Measurements from ENCODE around the gene C10orf95. TPM values are rescaled to one million over a fixed set of nuclear protein-coding genes. Genes with fewer than 3 reads are reported as not detected.
A peak's percentile ranks its signal among the peaks of the same experiment; 100 is the strongest.

Gene C10orf95
- total RNA-seq, 2 experiments from 2014 or later: 0.20 to 0.36 TPM

- Mint-ChIP-seq H3K4me3 (peak overlapping the region; percentile 85), H3K9me3 (no peaks in the 10 kb centered on the region), H3K36me3 (ENCODE audit: low read depth) (peaks cover 24% of the 10 kb centered on the region), H3K27ac (peak overlapping the region; percentile 91), H3K4me1 (ENCODE audit: low read depth) (peaks cover 46% of the 10 kb centered on the region), H3K27me3 (no peaks in the 10 kb centered on the region)
- intact Hi-C loops (cut with micrococcal nuclease): no loop called here
- POLR2A ChIA-PET: interaction anchor here (0.8 to 8.1 kb wide), 9 partner anchors 12 to 320 kb away, joined by 3 to 102 read pairs (median 6); partner anchors contain the start of genes C10orf95 and FBXL15
- DNase-seq (no peak), ATAC-seq (no peak)
- CTCF ChIA-PET: interaction anchor here (0.8 to 5.1 kb wide), 7 partner anchors 9 to 206 kb away, joined by 3 to 32 read pairs (median 6); partner anchors contain the start of genes C10orf95 and FBXL15
- no peak for TF ChIP-seq CTCF (IDR thresholded peaks at IDR 0.05)
These were observed 16.2 kb downstream of the C10orf95 start for GRCh38 chr10:102435133-102435497.

DNA sequence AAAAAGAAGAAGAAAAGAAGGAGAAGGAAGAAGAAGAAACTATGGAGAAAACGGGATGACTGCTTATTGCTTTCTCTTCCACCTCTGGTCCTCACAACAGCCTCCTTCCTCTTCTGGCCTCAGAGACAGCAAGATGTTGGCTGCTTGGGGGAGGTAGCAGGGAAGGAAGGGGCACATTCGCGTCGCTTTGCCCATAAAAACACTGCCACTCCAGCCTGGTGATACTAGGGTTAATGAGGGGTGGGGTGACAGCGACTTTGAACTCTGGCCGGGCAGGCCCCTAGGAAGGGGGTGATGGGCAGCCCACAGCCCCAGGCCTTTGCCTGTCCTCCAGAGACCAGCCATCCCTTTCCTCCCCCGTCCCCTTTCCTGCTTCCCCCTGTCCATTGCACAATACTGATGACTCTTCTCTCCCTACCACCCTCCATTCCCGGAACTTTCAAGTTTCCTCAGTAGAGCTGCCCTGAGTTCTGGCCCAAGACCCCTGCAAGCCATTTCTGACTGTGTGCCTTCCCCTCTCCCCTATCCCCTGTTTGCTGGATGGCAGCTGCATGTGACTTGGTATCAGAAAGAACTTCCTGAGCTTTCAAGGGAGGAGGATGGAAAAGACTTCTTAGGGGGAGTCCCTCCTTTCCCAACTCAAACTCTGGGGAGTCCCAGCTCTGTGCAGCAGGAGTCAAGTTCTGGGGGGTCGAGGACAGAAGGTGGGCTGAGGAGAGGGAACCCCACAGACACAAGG is 16.8 kb downstream of the C10orf95 start:
- Mint-ChIP-seq H3K27ac (peak overlapping the region; percentile 91), H3K4me1 (ENCODE audit: low read depth) (peaks cover 46% of the 10 kb centered on the region), H3K27me3 (no peaks in the 10 kb centered on the region), H3K36me3 (ENCODE audit: low read depth) (peaks cover 24% of the 10 kb centered on the region), H3K9me3 (no peaks in the 10 kb centered on the region), H3K4me3 (peak overlapping the region; percentile 85)
- no peak for ATAC-seq
- TF ChIP-seq CTCF (IDR thresholded peaks at IDR 0.05): no peak
- intact Hi-C loops (cut with micrococcal nuclease): no loop called here
- DNase-seq: peak; percentile 30
- ChIA-PET POLR2A (interaction anchor here (0.8 to 8.1 kb wide), 9 partner anchors 11 to 319 kb away, joined by 3 to 102 read pairs (median 6); partner anchors contain the start of genes C10orf95 and FBXL15), CTCF (interaction anchor here (0.8 to 5.1 kb wide), 8 partner anchors 8 to 205 kb away, joined by 3 to 32 read pairs (median 8); partner anchors contain the start of genes C10orf95 and FBXL15)

DNA sequence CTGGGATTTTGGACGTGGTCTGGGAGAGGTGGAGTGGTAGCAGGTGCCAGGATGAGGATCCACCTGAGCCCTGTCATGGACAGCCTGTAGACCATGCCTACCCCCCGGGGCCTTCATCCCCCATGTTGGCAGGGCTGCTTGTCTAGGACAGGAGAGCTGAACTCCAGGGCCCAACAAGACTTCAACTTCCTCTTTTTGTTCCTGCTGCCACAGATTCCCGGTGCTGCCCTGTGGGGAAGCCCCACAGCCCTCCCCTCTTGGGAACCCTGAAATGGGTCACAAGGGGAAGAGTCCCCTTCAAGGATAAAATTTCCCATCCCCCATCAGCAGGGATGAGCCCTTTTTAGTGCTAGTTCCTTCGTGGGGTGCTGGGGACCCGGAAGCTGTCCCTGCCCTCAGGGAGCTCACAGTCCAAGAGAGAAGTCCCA is 17.7 kb downstream of the C10orf95 start:
- CTCF ChIA-PET: interaction anchor here (1.5 to 5.1 kb wide), 5 partner anchors 12 to 204 kb away, joined by 4 to 32 read pairs (median 14); partner anchors contain the start of genes C10orf95 and FBXL15
- H3K27ac Mint-ChIP-seq: peak overlapping the region; percentile 74
- intact Hi-C loops (cut with micrococcal nuclease): no loop called here

GRCh38 chr10:102432162-102432950 is 19.0 kb downstream of the C10orf95 start, which contains the start of gene CUEDC2:
CUEDC2 (minus strand) TSS chr10:102432574; CDS start chr10:102425188, 7,386 bp downstream.
- peak within 1 kb of the TSS; percentile 95 for H3K4me3 Mint-ChIP-seq
- ATAC-seq (peak; percentile 93), DNase-seq (peak; percentile 98)
- TF ChIP-seq CTCF (IDR thresholded peaks at IDR 0.05): no peak
- peaks cover 15% of the 10 kb centered on the region for H3K36me3 Mint-ChIP-seq (ENCODE audit: low read depth)
- peaks cover 42% of the 10 kb centered on the region for H3K4me1 Mint-ChIP-seq (ENCODE audit: low read depth)
- no peaks in the 10 kb centered on the region for H3K9me3 Mint-ChIP-seq
- intact Hi-C loops (cut with micrococcal nuclease): no loop called here
- POLR2A ChIA-PET: interaction anchor here (0.6 to 8.1 kb wide), 15 partner anchors 8 to 292 kb away, joined by 3 to 102 read pairs (median 5); partner anchors contain the start of genes C10orf95, FBXL15, GBF1 and SFXN2
- CTCF ChIA-PET: interaction anchor here (0.7 to 5.1 kb wide), 11 partner anchors 11 to 263 kb away, joined by 3 to 32 read pairs (median 4); partner anchors contain the start of genes C10orf95 and FBXL15
- H3K27ac Mint-ChIP-seq: peak within 1 kb of the TSS; percentile 94
- no peaks in the 10 kb centered on the region for H3K27me3 Mint-ChIP-seq

More for the DNA sequence above, 17.7 kb downstream of the C10orf95 start:
- Mint-ChIP-seq H3K4me3 (peak overlapping the region; percentile 95), H3K27me3 (no peaks in the 10 kb centered on the region), H3K9me3 (no peaks in the 10 kb centered on the region), H3K4me1 (ENCODE audit: low read depth) (peaks cover 46% of the 10 kb centered on the region), H3K36me3 (ENCODE audit: low read depth) (peaks cover 23% of the 10 kb centered on the region)
- ATAC-seq: no peak
- no peak for DNase-seq
- TF ChIP-seq CTCF (IDR thresholded peaks at IDR 0.05): no peak
- POLR2A ChIA-PET: interaction anchor here (0.6 to 8.1 kb wide), 6 partner anchors 12 to 240 kb away, joined by 3 to 102 read pairs (median 16); partner anchors contain the start of genes C10orf95 and FBXL15

Measured in activated CD8-positive, alpha-beta T cell treated with anti-CD3 and anti-CD28 coated beads for 36 hours (primary cell).